GM23338 (cell line): Measurements from ENCODE around the gene ADCY3.

Experiments
- CTCF ChIP-seq, 2 experiments: fragments of 200-600 bp in 1 of 2; sonication (generic) in 1 of 2; conservative IDR thresholded peaks; 2 replicates each; pipeline versions ENCODE4 v1.5.1 to v1.6.1; 2016 to 2017; ENCODE audit warnings: antibody characterized with exemption in 2 of 2, low read depth in 2 of 2, mild to moderate bottlenecking in 2 of 2, moderate library complexity in 1 of 2
- EZH2 ChIP-seq: fragments of 200-600 bp; sonication (generic); IDR thresholded peaks from one replicate; pipeline ENCODE4 v1.8.0; 2017; ENCODE audit warnings: antibody characterized with exemption, mild to moderate bottlenecking, low read depth; ENCODE audit not compliant: unreplicated experiment
- EZH2phosphoT487 ChIP-seq: fragments of 200-600 bp; sonication (generic); IDR thresholded peaks from one replicate; pipeline ENCODE4 v1.8.1; 2018; ENCODE audit warnings: antibody characterized with exemption; ENCODE audit not compliant: unreplicated experiment
- JUNB ChIP-seq: IDR thresholded peaks from one replicate; pipeline ENCODE4 v1.6.1; 2016; ENCODE audit warnings: antibody characterized with exemption; ENCODE audit not compliant: unreplicated experiment
- POLR2AphosphoS5 ChIP-seq: IDR thresholded peaks from 2 replicates; pipeline ENCODE4 v1.6.1; 2016; ENCODE audit warnings: antibody characterized with exemption, low read depth

- TF ChIP-seq CTCF (conservative IDR thresholded peaks at IDR 0.05; ENCODE audit: low read depth in 2 of 2) (no peak), EZH2phosphoT487 (no peak), EZH2 (no peak), POLR2AphosphoS5 (no peak), JUNB (no peak)
Observed at GRCh38 chr2:24832521-24832920, 87.5 kb downstream of the ADCY3 start.
